HCT116 (cell line): ENCODE data around the gene TMEM132C. TPM values are rescaled to one million over a fixed set of nuclear protein-coding genes. Genes with fewer than 3 reads are reported as not detected.

Experiments used
- ATAC-seq: fragments of 200-7000 bp; cut with Tn5 transposase; 2 replicates; pipeline ENCODE4 v1.9.1; 2020; ENCODE audit warnings: mild to moderate bottlenecking, moderate library complexity
- BruUV-seq: library from RNA; stranded (reverse); fragments of 400-500 nt; replicated peaks from 2 replicates; lab custom pipeline; 2021; lab: Mats Ljungman, UMichigan
- CTCF ChIA-PET: fragments of 300-600 bp; sonication (Branson Sonifier 250); formaldehyde crosslinking; loops from one replicate; lab custom pipeline; 2021; ENCODE audit warnings: antibody characterized with exemption; lab: Charles Lee
- POLR2A ChIA-PET: fragments of 300-600, 350-600 bp; sonication (Branson Sonifier 250); formaldehyde crosslinking; loops from one replicate; lab custom pipeline; 2021; ENCODE audit warnings: antibody characterized with exemption; lab: Charles Lee
- RAD21 ChIA-PET, 2 experiments: fragments of 300-600 bp; sonication (Branson Sonifier 250); formaldehyde crosslinking; loops; one replicate each; lab custom pipeline; 2023; ENCODE audit warnings: low total read pairs in 2 of 2; ENCODE audit not compliant: uncharacterized antibody in 2 of 2, unreplicated experiment in 2 of 2, low non-redundant PET in 1 of 2; lab: Charles Lee
- DNase-seq: peaks from one replicate; pipeline ENCODE4 v3.0.0-alpha.2; 2010; ENCODE audit warnings: low read depth, low spot score
- H2AFZ ChIP-seq: fragments of 200-600 bp; shearing (Covaris generic), sonication (generic); 2 replicates; pipeline ENCODE4 v1.6.1; 2017; ENCODE audit warnings: low read depth, mixed run types, mixed read lengths, antibody characterized with exemption, low read length; ENCODE audit not compliant: poor library complexity, severe bottlenecking
- H3K27ac ChIP-seq: 2 replicates; pipeline ENCODE4 v1.5.1; 2012; ENCODE audit warnings: low read depth, low read length
- H3K27me3 ChIP-seq: fragments of 200-600 bp; sonication (generic); 2 replicates; pipeline ENCODE4 v1.6.1; 2016; ENCODE audit warnings: mixed run types, low read length, mixed read lengths; ENCODE audit not compliant: insufficient read depth
- H3K36me3 ChIP-seq, 2 experiments: fragments of 200-500 bp in 1 of 2; fragments of 200-600 bp in 1 of 2; sonication (Bioruptor generic) in 1 of 2; sonication (generic) in 1 of 2; 2 replicates each; pipeline versions ENCODE4 v1.5.1 to v1.6.1; 2014 to 2016; ENCODE audit warnings: low read length in 2 of 2, inconsistent platforms in 1 of 2, mixed read lengths in 1 of 2, mixed run types in 1 of 2; ENCODE audit not compliant: insufficient read depth in 2 of 2, control insufficient read depth in 1 of 2
- H3K4me1 ChIP-seq, 2 experiments: fragments of 200-600 bp in 1 of 2; sonication (generic) in 1 of 2; 2 replicates each; pipeline versions ENCODE4 v1.5.1 to v1.6.1; 2012 to 2017; ENCODE audit warnings: low read length in 2 of 2, inconsistent platforms in 1 of 2, mild to moderate bottlenecking in 1 of 2, mixed read lengths in 1 of 2, mixed run types in 1 of 2, moderate library complexity in 1 of 2; ENCODE audit not compliant: insufficient read depth in 2 of 2, control insufficient read depth in 1 of 2
- H3K4me2 ChIP-seq: fragments of 200-600 bp; sonication (generic); 2 replicates; pipeline ENCODE4 v1.6.1; 2017; ENCODE audit warnings: mixed run types, low read length, mixed read lengths
- H3K4me3 ChIP-seq, 2 experiments: fragments of 200-600 bp in 1 of 2; sonication (generic) in 1 of 2; replicated peaks in 1 of 2; 2 replicates each; pipeline ENCODE4 v1.5.1; 2011 to 2016; ENCODE audit warnings: low read length in 2 of 2, control low read depth in 1 of 2, low read depth in 1 of 2, mild to moderate bottlenecking in 1 of 2, mixed read lengths in 1 of 2, mixed run types in 1 of 2
- H3K79me2 ChIP-seq: fragments of 200-600 bp; sonication (generic); 2 replicates; pipeline ENCODE4 v1.6.1; 2017; ENCODE audit warnings: mild to moderate bottlenecking, mixed run types, low read length, moderate library complexity, mixed read lengths; ENCODE audit not compliant: insufficient read depth
- H3K9ac ChIP-seq: fragments of 200-600 bp; sonication (generic); 2 replicates; pipeline ENCODE4 v1.6.1; 2016; ENCODE audit warnings: low read length, mixed read lengths
- H3K9me2 ChIP-seq: fragments of 200-600 bp; sonication (generic), shearing (Covaris generic); 2 replicates; pipeline ENCODE4 v1.6.1; 2017; ENCODE audit warnings: mixed run types, mild to moderate bottlenecking, moderate library complexity; ENCODE audit not compliant: insufficient read depth
- H3K9me3 ChIP-seq, 2 experiments: fragments of 200-500 bp in 1 of 2; fragments of 200-600 bp in 1 of 2; sonication (Bioruptor generic) in 1 of 2; sonication (generic) in 1 of 2; 2 replicates each; pipeline ENCODE4 v1.6.1; 2014 to 2017; ENCODE audit warnings: low read length in 2 of 2, mixed read lengths in 2 of 2, inconsistent platforms in 1 of 2, low read depth in 1 of 2, mild to moderate bottlenecking in 1 of 2, mixed run types in 1 of 2, moderate library complexity in 1 of 2; ENCODE audit not compliant: control insufficient read depth in 1 of 2, insufficient read depth in 1 of 2
- H4K20me1 ChIP-seq: fragments of 200-600 bp; sonication (generic), shearing (Covaris generic); 2 replicates; pipeline ENCODE4 v1.6.1; 2017; ENCODE audit warnings: mixed run types, mild to moderate bottlenecking, moderate library complexity; ENCODE audit not compliant: insufficient read depth
- CBX3 ChIP-seq: IDR thresholded peaks from 2 replicates; pipeline ENCODE4 v1.6.1; 2012; ENCODE audit warnings: low read depth
- CEBPB ChIP-seq: IDR thresholded peaks from 2 replicates; pipeline ENCODE4 v1.6.1; 2012; ENCODE audit warnings: low read depth
- EGR1 ChIP-seq: IDR thresholded peaks from 2 replicates; pipeline ENCODE4 v1.6.1; 2012; ENCODE audit warnings: low read depth
- EZH2phosphoT487 ChIP-seq: fragments of 200-600 bp; IDR thresholded peaks from 2 replicates; pipeline ENCODE4 v1.6.1; 2018; ENCODE audit warnings: antibody characterized with exemption, borderline replicate concordance
- FOSL1 ChIP-seq: IDR thresholded peaks from 2 replicates; pipeline ENCODE4 v1.6.1; 2012; ENCODE audit warnings: low read depth
- JUND ChIP-seq: IDR thresholded peaks from 2 replicates; pipeline ENCODE4 v1.6.1; 2012
- REST ChIP-seq: IDR thresholded peaks from 2 replicates; pipeline ENCODE4 v1.6.1; 2012; ENCODE audit warnings: low read depth
- ZFX ChIP-seq: fragments of 450-650 bp; IDR thresholded peaks from 2 replicates; pipeline ENCODE4 v1.6.1; 2017
- ZNF274 ChIP-seq: fragments of 200-500 bp; sonication (Bioruptor generic); IDR thresholded peaks from 2 replicates; pipeline ENCODE4 v1.6.1; 2014; ENCODE audit warnings: mild to moderate bottlenecking, low read depth, low read length, inconsistent platforms
- intact Hi-C: fragments of 100-400 bp; cut with micrococcal nuclease; formaldehyde crosslinking; loops from 2 replicates; pipeline ENCODE4 v1.10.0; 2022
- total RNA-seq: library from RNA; stranded (reverse); gene quantifications from one replicate; pipeline ENCODE4 v1.2.1, GENCODE V29; 2021; ENCODE audit not compliant: unreplicated experiment

The TMEM132C gene
- total RNA-seq, 1 experiment from 2014 or later, result not detected

GRCh38 chr12:128471491-128471890, 204.5 kb downstream of the TMEM132C start (continued):
- TF ChIP-seq REST (no peak), CEBPB (no peak)
- TF ChIP-seq, all 23 proteins: peak for 0

GRCh38 chr12:128474916-128475315, 207.9 kb downstream of the TMEM132C start:
- Histone ChIP-seq H3K36me3 (no peaks in the 10 kb centered on the region), H3K9me2 (no peaks in the 10 kb centered on the region), H3K27ac (no peak overlapping the region), H4K20me1 (no peaks in the 10 kb centered on the region), H3K4me3 (no peak overlapping the region), H3K9ac (no peak overlapping the region), H3K27me3 (no peaks in the 10 kb centered on the region), H3K9me3 (peaks cover 27 to 40% of the 10 kb centered on the region in 2 experiments; a peak in 2 of 4 replicates), H3K79me2 (no peaks in the 10 kb centered on the region), H3K4me2 (no peak overlapping the region), H3K4me1 (no peaks in the 10 kb centered on the region), H2AFZ (no peak overlapping the region)
- CTCF ChIA-PET, result no interaction called here
- DNase-seq, result no peak
- POLR2A ChIA-PET, result no interaction called here
- intact Hi-C loops, result no loop called here
- BruUV-seq, result no TSS peak
- no peak for ATAC-seq
- no peak for TF ChIP-seq JUND
- TF ChIP-seq ZFX, result no peak
- no peak for TF ChIP-seq CBX3
- no peak for TF ChIP-seq REST
- no peak for TF ChIP-seq EGR1
- no peak for TF ChIP-seq CEBPB
- no peak for TF ChIP-seq ZNF274
- no peak for TF ChIP-seq EZH2phosphoT487
- no peak for TF ChIP-seq FOSL1
- RAD21 ChIA-PET, result no interaction called here
